GM18951 (cell line): ENCODE results near the gene MEIKIN.

ENCODE experiments used
- POLR2A ChIP-seq: IDR thresholded peaks from 4 replicates; pipeline ENCODE4 v1.6.1; 2011; ENCODE audit warnings: mild to moderate bottlenecking; ENCODE audit not compliant: insufficient read length, insufficient read depth; ENCODE audit errors: extremely low read depth
- in situ Hi-C: fragments of 300-500 bp; cut with MboI; formaldehyde crosslinking; loops from one replicate; pipeline ENCODE4 v1.12.0; 2022; ENCODE audit warnings: low sequenced_read_pairs, mixed read lengths, inconsistent platforms; ENCODE audit not compliant: unreplicated experiment

The MEIKIN gene, protein sequence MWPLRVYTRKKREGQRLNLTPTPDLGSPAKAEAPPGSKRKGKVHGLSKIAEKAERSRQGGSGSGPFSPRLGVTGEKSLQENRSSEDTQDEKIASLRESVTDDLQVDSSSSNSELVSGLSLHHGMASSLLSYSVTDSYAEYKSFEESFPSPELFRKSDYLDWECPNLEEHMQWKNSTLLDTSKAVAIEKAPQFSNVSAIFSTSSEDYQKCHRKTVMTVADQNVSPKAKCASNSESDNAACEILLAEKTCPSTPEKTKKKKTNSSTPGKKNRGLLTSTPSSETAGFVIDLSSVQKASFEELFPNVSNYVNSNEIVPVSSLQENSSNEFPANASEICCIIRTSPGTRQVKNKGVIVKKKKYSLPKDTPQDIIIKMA

DNA sequence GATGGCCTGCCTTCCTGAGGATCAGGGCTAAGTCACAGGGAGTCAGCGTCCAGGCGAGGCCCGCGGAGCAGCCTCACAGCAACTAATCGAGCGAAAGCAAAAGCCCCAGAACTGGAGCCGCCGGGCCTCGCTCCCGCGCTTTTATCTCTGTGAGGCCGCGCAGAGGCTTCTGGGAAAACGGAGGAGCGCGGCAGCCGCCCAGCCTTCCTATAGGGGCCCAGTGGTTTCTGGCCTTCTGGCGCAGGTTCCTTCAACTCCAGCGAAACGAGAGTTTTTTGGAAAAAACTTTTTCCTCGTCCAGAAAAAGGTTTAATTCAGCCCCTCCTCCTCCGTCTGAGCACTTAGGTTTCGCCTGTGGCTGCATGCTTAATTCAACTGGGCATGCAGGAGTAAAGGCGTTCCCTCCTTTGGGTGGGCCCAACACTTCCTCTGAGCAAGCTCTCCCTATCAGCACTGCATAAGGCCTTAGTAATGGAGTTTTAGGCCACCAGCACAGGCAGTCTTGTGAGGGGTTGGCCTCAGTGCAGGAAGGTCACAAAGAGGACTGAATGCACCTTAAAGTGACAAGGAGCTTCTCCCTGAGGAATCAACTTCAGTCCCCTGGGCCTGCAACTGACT lies at the start of gene MEIKIN:
Gene MEIKIN (minus strand): TSS at position 113 of the 618 bp plus-strand sequence. CDS start 158 bp downstream, outside the sequence.
- no peak for TF ChIP-seq POLR2A
- in situ Hi-C loops = no loop called here

DNA sequence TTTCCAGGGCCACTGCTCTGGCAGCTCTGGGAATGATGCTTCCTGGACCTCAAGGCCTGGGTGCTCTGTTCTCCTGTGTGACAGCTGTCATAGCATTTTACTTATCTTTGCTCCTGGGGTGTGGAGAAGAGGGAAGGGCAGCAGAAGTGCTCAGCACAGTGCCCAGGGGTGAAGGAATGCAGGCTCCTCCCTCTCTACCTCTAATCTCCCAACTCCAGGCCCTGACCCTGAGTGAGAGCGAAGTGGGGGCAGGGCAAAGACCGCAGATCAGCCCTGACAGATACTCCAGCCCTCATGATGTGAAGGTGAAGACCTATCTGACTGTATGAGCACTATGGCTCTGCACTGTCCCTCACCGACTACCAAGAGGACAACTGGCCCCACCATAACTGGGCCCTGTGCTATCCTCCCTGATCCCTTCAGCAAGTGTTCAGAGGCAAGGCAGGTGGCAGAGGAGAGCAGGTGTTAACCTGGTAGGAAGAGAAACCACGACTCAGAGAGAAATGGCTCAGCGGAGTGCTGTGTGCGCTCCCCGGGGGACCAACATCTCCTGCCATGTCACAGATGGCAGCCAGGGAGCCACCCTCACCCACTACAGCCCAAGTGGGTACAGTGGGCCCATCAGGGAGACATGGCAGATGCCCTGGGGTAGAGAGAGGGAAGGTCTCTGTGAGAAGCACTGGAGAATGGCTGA lies 49.2 kb upstream of the MEIKIN start:
- in situ Hi-C loops = no loop called here
- no peak for TF ChIP-seq POLR2A

GRCh38 chr5:131994090-131994489 lies 48.6 kb upstream of the MEIKIN start:
- in situ Hi-C loops = no loop called here
- no peak for TF ChIP-seq POLR2A

DNA sequence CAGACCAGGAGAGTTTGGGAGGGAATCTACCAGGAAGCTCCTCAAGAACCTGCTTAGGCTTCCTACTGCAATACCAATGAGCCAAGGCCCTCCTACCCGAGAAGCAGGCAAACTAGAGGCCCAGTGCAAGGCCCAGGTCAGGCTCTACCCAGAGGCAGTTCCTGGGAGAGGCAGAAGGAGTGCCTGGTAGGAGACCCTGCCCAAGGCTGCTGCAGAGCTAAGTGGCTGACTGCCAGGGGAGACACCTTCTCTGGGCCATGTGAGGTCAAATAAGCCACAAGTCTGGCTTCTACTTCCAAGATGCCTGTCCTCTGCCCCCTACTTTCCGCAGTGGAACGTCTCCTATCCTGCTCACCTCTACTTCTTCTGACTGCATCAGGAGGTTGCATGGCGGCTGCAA lies 48.2 kb upstream of the MEIKIN start:
- in situ Hi-C loops = no loop called here
- no peak for TF ChIP-seq POLR2A

DNA sequence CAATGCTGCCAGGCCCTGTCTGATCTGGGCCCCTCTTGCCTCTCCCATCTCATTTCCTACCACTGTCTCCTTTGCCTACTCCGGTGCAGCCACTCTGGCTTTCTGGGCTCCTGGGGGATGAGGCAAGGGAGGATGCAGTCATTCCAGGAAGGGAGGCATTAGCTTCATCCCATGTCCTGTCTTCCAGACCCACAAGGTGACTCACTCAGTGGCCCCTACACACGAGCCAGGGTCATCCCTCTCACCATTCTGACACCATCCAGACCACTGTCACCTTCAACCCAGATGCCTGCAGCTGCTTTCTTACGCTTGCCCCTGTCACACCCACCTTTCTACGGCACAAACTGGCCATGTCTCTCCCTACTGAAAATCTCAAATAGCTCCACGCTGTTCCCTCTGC lies 46.9 kb upstream of the MEIKIN start:
- in situ Hi-C loops = no loop called here
- no peak for TF ChIP-seq POLR2A

DNA sequence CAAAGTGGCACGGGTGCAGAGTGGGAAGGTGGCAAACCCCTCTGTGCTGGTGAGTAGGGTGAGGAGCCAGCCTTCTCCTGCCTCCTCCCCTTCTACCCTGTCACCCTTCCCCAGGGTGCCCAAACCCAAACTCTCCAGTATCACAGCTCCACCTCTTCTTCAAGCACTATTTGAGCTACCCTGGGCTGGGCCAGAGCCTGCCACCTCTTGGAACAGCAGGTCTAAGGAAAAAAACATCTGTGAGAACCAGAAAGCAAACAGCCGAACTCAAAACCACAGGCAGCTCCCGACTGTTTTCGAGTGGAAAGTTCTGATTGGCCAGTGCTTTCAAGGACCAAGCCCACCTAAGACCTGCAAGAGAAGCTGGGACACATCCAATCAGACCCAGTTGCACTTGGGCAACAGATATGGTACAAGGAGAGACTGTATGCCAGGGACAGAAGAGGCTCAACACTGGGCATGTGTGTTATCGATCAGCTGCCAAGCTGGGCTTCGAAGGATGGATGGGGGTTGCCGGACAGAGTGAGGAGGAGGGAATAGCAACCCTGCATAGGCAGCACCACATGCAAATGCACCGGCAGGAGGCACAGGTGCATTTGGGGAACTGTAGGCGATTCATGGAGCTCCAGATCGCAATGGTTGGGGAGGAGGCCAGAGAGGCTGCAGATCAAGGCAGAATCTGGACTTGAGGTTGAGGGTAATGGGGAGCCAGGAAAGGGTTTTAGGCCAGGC lies 46.3 kb upstream of the MEIKIN start:
- no peak for TF ChIP-seq POLR2A
- in situ Hi-C loops = no loop called here

DNA sequence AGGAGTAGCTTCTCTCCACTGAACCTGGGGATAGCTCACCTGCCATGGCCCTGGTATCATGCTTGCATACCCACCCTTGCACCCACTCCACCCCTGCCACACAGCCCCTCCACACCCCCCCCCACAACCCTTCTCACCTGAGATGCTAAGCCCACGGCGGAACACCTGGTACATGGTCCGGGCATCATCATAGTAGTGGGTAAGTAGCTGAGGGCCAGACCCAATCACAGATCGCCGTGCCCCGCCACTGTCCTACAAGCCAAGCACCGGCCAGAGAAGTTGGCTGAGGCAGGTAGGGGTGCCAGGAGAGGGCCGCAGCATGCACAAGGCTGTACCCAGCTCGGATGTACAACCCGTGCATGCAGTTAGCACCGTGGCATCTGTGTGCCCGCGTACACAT lies 45.3 kb upstream of the MEIKIN start:
- in situ Hi-C loops = no loop called here
- no peak for TF ChIP-seq POLR2A

- no peak for TF ChIP-seq POLR2A
- in situ Hi-C loops = loop anchor here (5.0 kb wide), 1 partner anchor 46 kb away; no protein-coding TSS in a partner anchor
Measured at GRCh38 chr5:131988601-131989000, 43.1 kb upstream of the MEIKIN start.

DNA sequence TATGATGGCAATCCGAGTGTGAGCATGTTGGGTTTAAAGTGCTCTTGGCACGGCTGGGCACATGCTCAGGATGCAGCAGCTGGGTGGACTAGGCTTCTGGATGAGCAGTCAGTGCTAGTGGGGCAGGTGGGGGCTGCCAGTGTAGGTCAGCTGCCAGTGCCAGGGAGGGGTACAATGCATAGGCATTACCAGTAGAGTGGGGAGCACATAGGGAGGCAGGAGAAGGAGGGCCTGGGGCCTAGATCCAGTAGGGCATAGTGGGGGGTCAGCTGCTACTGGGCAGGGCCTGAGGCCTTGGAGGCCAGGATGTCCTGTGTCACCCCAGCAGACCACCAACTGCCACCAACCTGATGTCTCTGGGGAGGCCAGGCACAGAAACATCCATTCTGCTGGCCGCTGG lies 41.8 kb upstream of the MEIKIN start:
- in situ Hi-C loops = loop anchor here (5.0 kb wide), 1 partner anchor 45 kb away; no protein-coding TSS in a partner anchor
- TF ChIP-seq POLR2A = no peak

DNA sequence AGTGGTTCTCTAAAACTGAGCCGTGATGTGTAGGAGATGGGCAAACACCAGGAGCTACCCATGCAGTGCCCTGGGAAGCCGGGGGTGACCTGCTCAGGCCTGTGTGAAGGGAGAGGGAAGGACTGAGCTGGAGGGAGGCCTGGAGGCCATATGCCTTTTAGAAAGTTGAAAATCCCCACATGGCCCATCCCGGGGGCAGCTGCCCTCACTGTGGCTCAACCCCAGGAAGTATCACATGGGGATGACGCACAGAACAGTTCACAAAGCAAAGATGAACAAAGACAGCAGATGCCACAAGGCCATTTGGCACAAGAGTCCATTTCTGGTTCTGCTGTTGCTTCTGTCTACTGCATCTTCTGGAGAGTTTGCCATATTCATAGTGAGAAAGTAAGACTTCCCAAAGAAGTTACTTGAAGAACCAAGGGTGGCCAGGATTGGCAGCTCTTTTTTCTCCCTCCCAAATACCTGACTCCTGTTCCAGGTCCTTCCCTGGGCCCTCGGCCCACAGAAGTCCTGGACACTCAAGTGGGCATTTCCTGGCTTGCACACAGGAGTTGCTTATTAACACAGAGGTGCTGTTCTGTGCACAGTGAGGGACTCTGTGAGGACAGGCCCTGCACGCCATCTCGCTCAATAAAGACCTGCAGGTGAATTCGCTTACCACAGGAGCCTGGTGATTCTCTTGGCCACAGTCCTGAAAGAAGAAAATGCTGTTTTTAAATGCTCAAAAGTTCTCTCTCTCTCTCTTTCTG lies 40.9 kb upstream of the MEIKIN start:
- in situ Hi-C loops = loop anchor here (5.0 kb wide), 1 partner anchor 44 kb away; no protein-coding TSS in a partner anchor

GRCh38 chr5:131984956-131985665 lies 39.6 kb upstream of the MEIKIN start:
- TF ChIP-seq POLR2A = no peak
- in situ Hi-C loops = loop anchor here (5.0 kb wide), 1 partner anchor 43 kb away; no protein-coding TSS in a partner anchor

More for the DNA sequence above, 40.9 kb upstream of the MEIKIN start:
- no peak for TF ChIP-seq POLR2A
